GM12891 (cell line): Measurements from ENCODE around the gene RTL1.

Experiments
- DNase-seq: peaks from one replicate; pipeline ENCODE4 v3.0.0; 2011; ENCODE audit warnings: low spot score; ENCODE audit not compliant: insufficient read length
- FAIRE-seq: peaks from 2 replicates; lab custom pipeline; 2011; peaks lifted over from hg19 to GRCh38; lab: Jason Lieb, UNC
- PAX5 ChIP-seq: IDR thresholded peaks from 2 replicates; pipeline ENCODE4 v1.6.1; 2011; ENCODE audit warnings: low read length, moderate library complexity, mild to moderate bottlenecking; ENCODE audit not compliant: insufficient read depth, severe bottlenecking
- POLR2A ChIP-seq: IDR thresholded peaks from 2 replicates; pipeline ENCODE4 v1.6.1; 2011; ENCODE audit warnings: low read depth, low read length, control low read depth
- POLR2AphosphoS5 ChIP-seq: IDR thresholded peaks from 2 replicates; pipeline ENCODE4 v1.6.1; 2011; ENCODE audit warnings: low read depth, low read length, control low read depth
- POU2F2 ChIP-seq: IDR thresholded peaks from 2 replicates; pipeline ENCODE4 v1.6.1; 2011; ENCODE audit warnings: low read depth, mild to moderate bottlenecking, control low read depth, low read length, moderate library complexity
- SPI1 ChIP-seq: IDR thresholded peaks from 2 replicates; pipeline ENCODE4 v1.6.1; 2011; ENCODE audit warnings: low read depth, low read length, control low read depth
- TAF1 ChIP-seq: IDR thresholded peaks from 2 replicates; pipeline ENCODE4 v1.6.1; 2011; ENCODE audit warnings: low read depth, low read length, control low read depth

The RTL1 gene

GRCh38 chr14:100858838-100859220, 44.7 kb downstream of the RTL1 start:
- TF ChIP-seq SPI1: no peak
- no peak for TF ChIP-seq PAX5
- TF ChIP-seq POLR2A: no peak
- no peak for TF ChIP-seq POLR2AphosphoS5
- no peak for TF ChIP-seq POU2F2
- no peak for TF ChIP-seq TAF1
- no peak for FAIRE-seq
- DNase-seq: no peak

- DNase-seq (no peak), FAIRE-seq (no peak)
- no peak for TF ChIP-seq POU2F2
- no peak for TF ChIP-seq TAF1
- no peak for TF ChIP-seq PAX5
- TF ChIP-seq POLR2AphosphoS5: no peak
- no peak for TF ChIP-seq SPI1
- no peak for TF ChIP-seq POLR2A
Measured at GRCh38 chr14:100857923-100858837, 45.3 kb downstream of the RTL1 start.

- DNase-seq (no peak), FAIRE-seq (no peak)
- TF ChIP-seq TAF1 (no peak), POLR2AphosphoS5 (no peak), SPI1 (no peak), POU2F2 (no peak), PAX5 (no peak), POLR2A (no peak)
Measured at GRCh38 chr14:100857233-100857922, 46.1 kb downstream of the RTL1 start.

GRCh38 chr14:100856056-100856950, 47.2 kb downstream of the RTL1 start:
- DNase-seq (no peak), FAIRE-seq (no peak)
- no peak for TF ChIP-seq POLR2AphosphoS5
- no peak for TF ChIP-seq TAF1
- no peak for TF ChIP-seq POU2F2
- no peak for TF ChIP-seq PAX5
- TF ChIP-seq SPI1: no peak
- no peak for TF ChIP-seq POLR2A

GRCh38 chr14:100855256-100855930, 48.1 kb downstream of the RTL1 start:
- FAIRE-seq (no peak), DNase-seq (no peak)
- no peak for TF ChIP-seq PAX5
- no peak for TF ChIP-seq SPI1
- TF ChIP-seq TAF1: no peak
- no peak for TF ChIP-seq POLR2AphosphoS5
- TF ChIP-seq POU2F2: no peak
- TF ChIP-seq POLR2A: no peak

GRCh38 chr14:100854435-100854834, 49.1 kb downstream of the RTL1 start:
- no peak for FAIRE-seq

GRCh38 chr14:100851946-100852620, 51.4 kb downstream of the RTL1 start:
- no peak for FAIRE-seq
- TF ChIP-seq SPI1: no peak
- no peak for TF ChIP-seq TAF1
- no peak for TF ChIP-seq POLR2AphosphoS5
- no peak for TF ChIP-seq PAX5
- no peak for TF ChIP-seq POU2F2
- no peak for TF ChIP-seq POLR2A
- DNase-seq: no peak

More at GRCh38 chr14:100854435-100854834, 49.1 kb downstream of the RTL1 start:
- no peak for TF ChIP-seq POU2F2
- no peak for TF ChIP-seq POLR2A
- no peak for TF ChIP-seq PAX5
- TF ChIP-seq SPI1: no peak
- no peak for TF ChIP-seq POLR2AphosphoS5
- TF ChIP-seq TAF1: no peak
- no peak for DNase-seq
